IPS-NIHi11 (cell line): ENCODE measurements around the gene TMEM259.
A peak's percentile ranks its signal among the peaks of the same experiment; 100 is the strongest.

Experiments
- DNase-seq: peaks from one replicate; pipeline ENCODE4 v3.0.0; 2012; ENCODE audit warnings: mixed read lengths, low spot score

The TMEM259 gene

GRCh38 chr19:986083-986482, 34.8 kb downstream of the TMEM259 start:
- no peak for DNase-seq

- DNase-seq = peak; percentile 98
Observed at GRCh38 chr19:984165-984967, 36.6 kb downstream of the TMEM259 start, which contains the start of gene WDR18. Gene WDR18, plus strand, starts transcription at chr19:984345. Its CDS starts 9 bp downstream, at chr19:984354.

GRCh38 chr19:982567-983170, 38.3 kb downstream of the TMEM259 start:
- DNase-seq = peak; percentile 99

GRCh38 chr19:980133-980998, 40.6 kb downstream of the TMEM259 start:
- peak; percentile 76 for DNase-seq

GRCh38 chr19:979318-979741, 41.6 kb downstream of the TMEM259 start:
- DNase-seq = no peak

GRCh38 chr19:977058-977464, 43.9 kb downstream of the TMEM259 start:
- no peak for DNase-seq

- no peak for DNase-seq
Observed at GRCh38 chr19:976476-976875, 44.4 kb downstream of the TMEM259 start.

GRCh38 chr19:974564-975257, 46.2 kb downstream of the TMEM259 start:
- DNase-seq = no peak

GRCh38 chr19:973726-974563, 47.0 kb downstream of the TMEM259 start:
- DNase-seq = no peak

GRCh38 chr19:972281-972680, 48.6 kb downstream of the TMEM259 start:
- no peak for DNase-seq

- DNase-seq = no peak
Observed at GRCh38 chr19:971795-972194, 49.1 kb downstream of the TMEM259 start.

- DNase-seq = no peak
Observed at GRCh38 chr19:970695-971094, 50.2 kb downstream of the TMEM259 start.

GRCh38 chr19:966485-967088, 54.3 kb downstream of the TMEM259 start:
- no peak for DNase-seq

- no peak for DNase-seq
Observed at GRCh38 chr19:964761-965694, 55.9 kb downstream of the TMEM259 start.

- DNase-seq = no peak
Observed at GRCh38 chr19:964116-964520, 56.8 kb downstream of the TMEM259 start.

- DNase-seq = no peak
Observed at GRCh38 chr19:963486-963951, 57.4 kb downstream of the TMEM259 start.

- no peak for DNase-seq
Observed at GRCh38 chr19:962683-963400, 58.1 kb downstream of the TMEM259 start.

- DNase-seq = no peak
Observed at GRCh38 chr19:961866-962620, 58.9 kb downstream of the TMEM259 start.
